IMR-90 (cell line): ENCODE data around the gene KATNBL1. TPM values are rescaled to one million over a fixed set of nuclear protein-coding genes. Genes with fewer than 3 reads are reported as not detected.

Source experiments
- ATAC-seq: fragments of 200-7000 bp; cut with Tn5 transposase; 2 replicates; pipeline ENCODE4 v1.9.1; 2020; ENCODE audit warnings: low read depth, mild to moderate bottlenecking, moderate library complexity
- BruUV-seq: library from RNA; stranded (reverse); fragments of 400-500 nt; replicated peaks from 2 replicates; lab custom pipeline; 2021; lab: Mats Ljungman, UMichigan
- CTCF ChIA-PET: fragments of 300-600 bp; formaldehyde crosslinking; extraction: SDS; loops from one replicate; lab custom pipeline; 2021; ENCODE audit warnings: antibody characterized with exemption; lab: Yijun Ruan, JAX
- POLR2A ChIA-PET: fragments of 300-600 bp; sonication (Branson Sonifier 250); formaldehyde crosslinking; loops from one replicate; lab custom pipeline; 2022; ENCODE audit warnings: antibody characterized with exemption; ENCODE audit not compliant: unreplicated experiment; lab: Charles Lee
- DNase-seq: peaks from one replicate; pipeline ENCODE4 v3.0.0; 2013
- H2AFZ ChIP-seq: replicated peaks from 2 replicates; pipeline ENCODE3; 2013; ENCODE audit warnings: low read length, mild to moderate bottlenecking; ENCODE audit not compliant: poor library complexity
- H2AK5ac ChIP-seq: 2 replicates; pipeline ENCODE4 v1.6.1; 2013; ENCODE audit warnings: low read depth, low read length, inconsistent platforms
- H2AK9ac ChIP-seq: replicated peaks from 2 replicates; pipeline ENCODE3; 2013; ENCODE audit warnings: mild to moderate bottlenecking, low read depth, low read length, moderate library complexity; ENCODE audit not compliant: poor library complexity
- H2BK120ac ChIP-seq: 2 replicates; pipeline ENCODE4 v1.6.1; 2013; ENCODE audit warnings: low read depth, low read length, inconsistent platforms
- H2BK15ac ChIP-seq: 3 replicates; pipeline ENCODE4 v1.6.1; 2013; ENCODE audit warnings: low read depth, low read length, inconsistent platforms
- H2BK20ac ChIP-seq: 2 replicates; pipeline ENCODE4 v1.6.1; 2013; ENCODE audit warnings: low read depth, mild to moderate bottlenecking, inconsistent platforms, low read length, moderate library complexity
- H2BK5ac ChIP-seq: 2 replicates; pipeline ENCODE4 v1.6.1; 2013; ENCODE audit warnings: mild to moderate bottlenecking, low read depth, low read length, inconsistent platforms; ENCODE audit not compliant: poor library complexity, severe bottlenecking
- H3K14ac ChIP-seq: replicated peaks from 2 replicates; pipeline ENCODE4 v1.6.1; 2013; ENCODE audit warnings: low read depth, low read length, inconsistent platforms
- H3K18ac ChIP-seq: 2 replicates; pipeline ENCODE4 v1.6.1; 2013; ENCODE audit warnings: low read depth, low read length, control low read depth
- H3K23ac ChIP-seq: 2 replicates; pipeline ENCODE4 v1.6.1; 2013; ENCODE audit warnings: low read depth, low read length, inconsistent platforms
- H3K27ac ChIP-seq: 2 replicates; pipeline ENCODE4 v1.5.1; 2013; ENCODE audit warnings: mild to moderate bottlenecking, control low read depth, low read length; ENCODE audit not compliant: insufficient read depth
- H3K27me3 ChIP-seq: 2 replicates; pipeline ENCODE4 v1.6.1; 2013; ENCODE audit warnings: low read length; ENCODE audit not compliant: control insufficient read depth, insufficient read depth
- H3K36me3 ChIP-seq: 2 replicates; pipeline ENCODE4 v1.6.1; 2013; ENCODE audit warnings: low read length, mixed read lengths; ENCODE audit not compliant: control insufficient read depth, insufficient read depth
- H3K4ac ChIP-seq: 2 replicates; pipeline ENCODE4 v1.6.1; 2013; ENCODE audit warnings: low read depth, low read length, inconsistent platforms
- H3K4me1 ChIP-seq: 2 replicates; pipeline ENCODE4 v1.6.1; 2013; ENCODE audit warnings: low read length, mixed read lengths; ENCODE audit not compliant: control insufficient read depth, insufficient read depth
- H3K4me2 ChIP-seq: 2 replicates; pipeline ENCODE4 v1.6.1; 2013; ENCODE audit warnings: low read depth, mild to moderate bottlenecking, control low read depth, low read length, moderate library complexity
- H3K4me3 ChIP-seq: 2 replicates; pipeline ENCODE4 v1.5.1; 2013; ENCODE audit warnings: low read depth, mild to moderate bottlenecking, control low read depth, low read length, moderate library complexity; ENCODE audit not compliant: insufficient read depth
- H3K56ac ChIP-seq: 2 replicates; pipeline ENCODE4 v1.6.1; 2013; ENCODE audit warnings: low read length, inconsistent platforms; ENCODE audit not compliant: insufficient read depth; ENCODE audit errors: extremely low read depth
- H3K79me1 ChIP-seq, 2 experiments: 2 replicates each; pipeline ENCODE4 v1.6.1; 2013; ENCODE audit warnings: low read length in 2 of 2, inconsistent platforms in 1 of 2, low read depth in 1 of 2
- H3K9ac ChIP-seq: 2 replicates; pipeline ENCODE4 v1.6.1; 2013; ENCODE audit warnings: low read depth, low read length, control low read depth
- H3K9me1 ChIP-seq: 2 replicates; pipeline ENCODE4 v1.6.1; 2013; ENCODE audit warnings: low read length, inconsistent platforms; ENCODE audit not compliant: insufficient read depth
- H3K9me3 ChIP-seq: 2 replicates; pipeline ENCODE4 v1.6.1; 2013; ENCODE audit warnings: low read length; ENCODE audit not compliant: control insufficient read depth, insufficient read depth
- H4K20me1 ChIP-seq: 2 replicates; pipeline ENCODE4 v1.6.1; 2013; ENCODE audit warnings: low read length, inconsistent platforms; ENCODE audit not compliant: insufficient read depth
- H4K5ac ChIP-seq: 2 replicates; pipeline ENCODE4 v1.6.1; 2013; ENCODE audit warnings: mild to moderate bottlenecking, low read depth, low read length, control low read depth
- H4K8ac ChIP-seq, 2 experiments: 2 replicates each; pipeline ENCODE4 v1.6.1; 2013; ENCODE audit warnings: low read depth in 2 of 2, low read length in 2 of 2, control low read depth in 1 of 2, inconsistent platforms in 1 of 2
- H4K91ac ChIP-seq: 2 replicates; pipeline ENCODE4 v1.6.1; 2013; ENCODE audit warnings: low read depth, low read length, inconsistent platforms; ENCODE audit not compliant: insufficient read depth
- CEBPB ChIP-seq: IDR thresholded peaks from 2 replicates; pipeline ENCODE4 v1.6.1; 2012; ENCODE audit warnings: low read depth, low read length, improper control_type of control experiment
- CHD1 ChIP-seq: IDR thresholded peaks from 2 replicates; pipeline ENCODE4 v1.6.1; 2012; ENCODE audit warnings: low read depth, low read length, improper control_type of control experiment
- CTCF ChIP-seq: conservative IDR thresholded peaks from 2 replicates; pipeline ENCODE4 v1.5.1; 2012; ENCODE audit warnings: mild to moderate bottlenecking, low read depth, low read length, improper control_type of control experiment
- NFE2L2 ChIP-seq: fragments of 150-350 bp; IDR thresholded peaks from 2 replicates; pipeline ENCODE4 v1.6.1; 2016; ENCODE audit warnings: low read depth, mild to moderate bottlenecking, low read length
- WGBS, 2 experiments: methylation state at CpG; one replicate each; pipeline versions ENCODE4 v1.1.5 to v1.1.7; 2013; ENCODE audit warnings: missing lambda C conversion rate in 2 of 2; ENCODE audit not compliant: insufficient read length in 1 of 2; ENCODE audit errors: extremely low coverage in 2 of 2; 5-methylcytosine and 5-hydroxymethylcytosine counted together
- dilution Hi-C: fragments of 300-500 bp; cut with HindIII; formaldehyde crosslinking; loops from one replicate; pipeline ENCODE4 v1.14.3; 2018; ENCODE audit warnings: low sequenced_read_pairs; ENCODE audit not compliant: unreplicated experiment
- in situ Hi-C: fragments of 300-500 bp; cut with MboI; formaldehyde crosslinking; loops from 3 replicates; pipeline ENCODE4 v1.14.3; 2019; ENCODE audit warnings: low sequenced_read_pairs, inconsistent platforms, mixed read lengths
- intact Hi-C: fragments of 100-400 bp; cut with micrococcal nuclease; formaldehyde crosslinking; loops from 2 replicates; pipeline ENCODE4 v1.10.0; 2022
- polyA plus RNA-seq, 3 experiments: library from polyadenylated mRNA; depleted of rRNA; stranded (reverse); fragments of >200 nt; gene quantifications; 2 replicates each; pipeline ENCODE4 v1.2.3, GENCODE V29; 2012; ENCODE audit warnings: low replicate concordance in 1 of 3
- total RNA-seq: library from RNA; depleted of rRNA; stranded (reverse); fragments of >200 nt; gene quantifications from 2 replicates; pipeline ENCODE4 v1.2.3, GENCODE V29; 2012

The KATNBL1 gene
- total and polyA plus RNA-seq, 2 of the 4 experiments (the other 2 are of a cell fraction), result 17.1 to 24.0 TPM

DNA sequence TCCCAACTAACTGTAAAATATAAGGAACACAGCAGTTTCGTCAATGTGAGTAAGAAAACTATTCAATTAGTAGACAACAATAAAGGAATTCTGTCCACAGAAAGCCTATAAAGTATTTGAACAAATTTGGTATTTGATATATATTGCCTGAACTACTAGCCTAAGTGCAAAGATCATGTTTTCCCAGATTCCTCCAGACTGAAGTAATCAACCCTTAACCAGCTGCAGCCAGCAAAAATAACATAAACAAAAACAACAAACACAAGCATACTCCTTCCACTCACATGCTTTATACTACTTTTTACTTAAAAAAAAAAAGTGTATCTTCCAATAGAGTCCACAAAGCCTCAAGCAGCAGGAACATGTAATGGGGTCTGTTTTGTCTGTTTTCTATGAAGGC is 84.0 kb downstream of the KATNBL1 start:
- H2AFZ ChIP-seq, result no peak overlapping the region
- H2BK120ac ChIP-seq, result no peak overlapping the region
- no peak overlapping the region for H4K91ac ChIP-seq
- no peak overlapping the region for H2BK15ac ChIP-seq
- ATAC-seq (no peak), DNase-seq (no peak)
- H4K20me1 ChIP-seq, result peaks cover 5% of the 10 kb centered on the region; the same call in 1 of the 2 replicates
- H3K27ac ChIP-seq, result no peak overlapping the region
- no peaks in the 10 kb centered on the region for H3K9me3 ChIP-seq
- no peaks in the 10 kb centered on the region for H3K36me3 ChIP-seq
- BruUV-seq, result no TSS peak
- POLR2A ChIA-PET, result no interaction called here
- H2BK20ac ChIP-seq, result no peak overlapping the region
- no peak overlapping the region for H2AK5ac ChIP-seq
- H3K4me3 ChIP-seq, result no peak overlapping the region
- H3K18ac ChIP-seq, result no peak overlapping the region
- intact Hi-C loops, result no loop called here
- H2BK5ac ChIP-seq, result no peak overlapping the region
- in situ Hi-C loops, result no loop called here
- CTCF ChIA-PET, result interaction anchor here (1.1 kb wide), 1 partner anchor 16 kb away, joined by 3 read pairs; no protein-coding TSS in a partner anchor
- no peak overlapping the region for H3K9ac ChIP-seq
- no peak overlapping the region for H3K4me2 ChIP-seq
- H3K4me1 ChIP-seq, result 0 out of 2 replicates have a peak, but pooled peaks cover 1% of the 10 kb centered on the region
- no peak overlapping the region for H3K56ac ChIP-seq
- no peak overlapping the region for H2AK9ac ChIP-seq
- no peak overlapping the region for H3K23ac ChIP-seq
- no peaks in the 10 kb centered on the region; the same call in 1 of the 2 replicates for H3K9me1 ChIP-seq
- no peaks in the 10 kb centered on the region for H3K27me3 ChIP-seq
- dilution Hi-C loops, result no loop called here
- no peak overlapping the region for H4K5ac ChIP-seq
- no peak for TF ChIP-seq NFE2L2
- no peak for TF ChIP-seq CTCF
- TF ChIP-seq CHD1, result no peak
- no peak for TF ChIP-seq CEBPB
- H4K8ac ChIP-seq, result no peak overlapping the region
- H3K79me1 ChIP-seq, result no peaks in the 10 kb centered on the region
- H3K4ac ChIP-seq, result no peak overlapping the region
- no CpG with 5 or more reads among the region's 1 CpG for WGBS, 2 experiments
- no peak overlapping the region for H3K14ac ChIP-seq
